Adrenal gland (tissue), 5 donors: Measurements from ENCODE around the gene RNF141.

ENCODE experiments used
- POLR2A ChIP-seq, 2 donors: fragments of 450-650 bp; IDR thresholded peaks; one replicate each; pipeline ENCODE4 v1.6.1; 2017; ENCODE audit warnings: antibody characterized with exemption in 2 of 2, mild to moderate bottlenecking in 2 of 2, moderate library complexity in 1 of 2
- TF ChIP-seq, protein P1 (sequence below), 6 experiments: fragments of 450-650 bp in 4 of 6; fragments of 200-600 bp in 2 of 6; sonication (generic) in 1 of 6; IDR thresholded peaks; 1 replicate in 5 of 6; 2 replicates in 1 of 6; pipeline versions ENCODE4 v1.5.1 to v1.8.0; 2016 to 2021; ENCODE audit warnings: antibody characterized with exemption in 6 of 6, mild to moderate bottlenecking in 2 of 6, moderate library complexity in 1 of 6
- donor health status: DM: no; HTN: no; CAD: no.

DNA sequence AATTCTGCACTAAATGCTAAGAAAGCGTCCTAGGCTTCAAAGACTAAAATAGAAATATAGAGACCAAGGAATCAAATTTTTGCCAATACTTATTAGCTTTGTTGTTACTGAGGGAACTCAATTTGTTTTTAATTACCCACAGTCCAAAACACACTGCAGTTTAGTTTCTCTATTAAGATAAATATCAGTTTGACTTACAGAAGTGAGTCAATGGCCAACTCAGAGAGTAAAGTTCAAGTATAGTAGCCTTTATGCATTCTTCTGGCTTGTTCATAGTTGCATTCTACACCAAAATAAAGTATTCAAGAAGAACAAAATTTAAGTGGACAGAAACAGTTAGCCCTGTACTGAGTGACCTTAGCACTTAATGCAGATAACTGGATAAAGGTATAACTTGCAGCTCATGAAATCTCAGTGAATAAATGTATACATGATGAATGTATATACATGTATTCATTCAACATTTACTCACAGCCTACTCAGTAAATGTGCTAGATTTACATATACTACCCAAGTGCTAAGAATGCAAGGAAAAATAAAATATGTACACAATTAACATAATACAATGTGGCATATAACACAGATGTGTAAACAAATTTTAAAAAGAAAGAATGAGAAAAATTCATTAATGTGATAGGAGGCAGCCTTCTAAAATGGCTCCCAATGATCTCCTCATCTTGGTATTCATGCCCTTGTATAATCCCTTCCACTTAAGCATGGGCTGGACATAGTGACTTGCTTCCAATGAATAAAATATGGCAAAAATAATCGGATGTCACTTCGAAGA lies 9.7 kb upstream of the RNF141 start:
- TF ChIP-seq, protein P1, sequence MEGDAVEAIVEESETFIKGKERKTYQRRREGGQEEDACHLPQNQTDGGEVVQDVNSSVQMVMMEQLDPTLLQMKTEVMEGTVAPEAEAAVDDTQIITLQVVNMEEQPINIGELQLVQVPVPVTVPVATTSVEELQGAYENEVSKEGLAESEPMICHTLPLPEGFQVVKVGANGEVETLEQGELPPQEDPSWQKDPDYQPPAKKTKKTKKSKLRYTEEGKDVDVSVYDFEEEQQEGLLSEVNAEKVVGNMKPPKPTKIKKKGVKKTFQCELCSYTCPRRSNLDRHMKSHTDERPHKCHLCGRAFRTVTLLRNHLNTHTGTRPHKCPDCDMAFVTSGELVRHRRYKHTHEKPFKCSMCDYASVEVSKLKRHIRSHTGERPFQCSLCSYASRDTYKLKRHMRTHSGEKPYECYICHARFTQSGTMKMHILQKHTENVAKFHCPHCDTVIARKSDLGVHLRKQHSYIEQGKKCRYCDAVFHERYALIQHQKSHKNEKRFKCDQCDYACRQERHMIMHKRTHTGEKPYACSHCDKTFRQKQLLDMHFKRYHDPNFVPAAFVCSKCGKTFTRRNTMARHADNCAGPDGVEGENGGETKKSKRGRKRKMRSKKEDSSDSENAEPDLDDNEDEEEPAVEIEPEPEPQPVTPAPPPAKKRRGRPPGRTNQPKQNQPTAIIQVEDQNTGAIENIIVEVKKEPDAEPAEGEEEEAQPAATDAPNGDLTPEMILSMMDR (IDR thresholded peaks at IDR 0.05) = no peak
- TF ChIP-seq POLR2A (IDR thresholded peaks at IDR 0.05) = no peak
